Endothelial cell (in vitro differentiated cells): ENCODE measurements around the gene SIRT6. TPM values are rescaled to one million over a fixed set of nuclear protein-coding genes. Genes with fewer than 3 reads are reported as not detected.
A peak's percentile ranks its signal among the peaks of the same experiment; 100 is the strongest.
"Not testable (repeated sequence)": the region's sequence is repeated elsewhere in the genome, so short reads cannot be mapped to it uniquely, and the experiment has no call there.

Source experiments
- DNase-seq: peaks from one replicate; pipeline ENCODE4 v3.0.0; 2021; ENCODE audit warnings: low spot score
- H3K27ac Mint-ChIP-seq: one replicate; pipeline ENCODE4 v1.8.0; 2021; ENCODE audit warnings: mixed read lengths, inconsistent platforms; ENCODE audit not compliant: unreplicated experiment
- H3K27me3 Mint-ChIP-seq: one replicate; pipeline ENCODE4 v1.8.0; 2021; ENCODE audit warnings: mild to moderate bottlenecking, moderate library complexity, mixed read lengths, inconsistent platforms; ENCODE audit not compliant: unreplicated experiment
- H3K36me3 Mint-ChIP-seq: one replicate; pipeline ENCODE4 v1.8.0; 2021; ENCODE audit warnings: mild to moderate bottlenecking, low read depth, mixed read lengths, inconsistent platforms; ENCODE audit not compliant: unreplicated experiment
- H3K4me1 Mint-ChIP-seq: one replicate; pipeline ENCODE4 v1.8.0; 2021; ENCODE audit warnings: mild to moderate bottlenecking, mixed read lengths, inconsistent platforms; ENCODE audit not compliant: unreplicated experiment
- H3K4me3 Mint-ChIP-seq: one replicate; pipeline ENCODE4 v1.8.0; 2021; ENCODE audit warnings: mild to moderate bottlenecking, mixed read lengths, inconsistent platforms; ENCODE audit not compliant: unreplicated experiment
- H3K9me3 Mint-ChIP-seq: one replicate; pipeline ENCODE4 v1.8.0; 2021; ENCODE audit warnings: mixed read lengths, inconsistent platforms; ENCODE audit not compliant: unreplicated experiment
- CTCF ChIP-seq: fragments of 200-600 bp; sonication (generic); IDR thresholded peaks from one replicate; pipeline ENCODE4 v1.5.0; 2021; ENCODE audit warnings: antibody characterized with exemption; ENCODE audit not compliant: unreplicated experiment
- total RNA-seq: library from RNA; stranded (reverse); fragmentation: NEBNext Ultra II Directional; extraction: Animal tissue kit (Norgen Biotek cat#: 25700); gene quantifications from one replicate; pipeline ENCODE4 v1.2.1, GENCODE V29; 2021; ENCODE audit not compliant: unreplicated experiment

Gene SIRT6
- total RNA-seq, 1 donor from 2014 or later, result 24.6 TPM

- DNase-seq, result no peak
- peaks cover 10% of the 10 kb centered on the region for H3K4me1 Mint-ChIP-seq
- H3K27me3 Mint-ChIP-seq, result peaks cover 24% of the 10 kb centered on the region
- no peak overlapping the region for H3K27ac Mint-ChIP-seq
- peaks cover 13% of the 10 kb centered on the region for H3K36me3 Mint-ChIP-seq
- no peak for TF ChIP-seq CTCF
- no peaks in the 10 kb centered on the region for H3K9me3 Mint-ChIP-seq
- no peak overlapping the region for H3K4me3 Mint-ChIP-seq
Observed at GRCh38 chr19:4196587-4197148, 14.3 kb upstream of the SIRT6 start.

GRCh38 chr19:4196009-4196408 lies 13.6 kb upstream of the SIRT6 start:
- no peak overlapping the region for H3K4me3 Mint-ChIP-seq
- H3K4me1 Mint-ChIP-seq, result peaks cover 10% of the 10 kb centered on the region
- TF ChIP-seq CTCF, result no peak
- no peaks in the 10 kb centered on the region for H3K9me3 Mint-ChIP-seq
- H3K36me3 Mint-ChIP-seq, result peaks cover 13% of the 10 kb centered on the region
- no peak for DNase-seq
- H3K27me3 Mint-ChIP-seq, result peaks cover 22% of the 10 kb centered on the region
- no peak overlapping the region for H3K27ac Mint-ChIP-seq

GRCh38 chr19:4194353-4194752 lies 12.0 kb upstream of the SIRT6 start:
- Mint-ChIP-seq H3K9me3 (no peaks in the 10 kb centered on the region), H3K4me1 (peaks cover 10% of the 10 kb centered on the region)

GRCh38 chr19:4192537-4192936 lies 10.2 kb upstream of the SIRT6 start:
- H3K27me3 Mint-ChIP-seq, result peaks cover 12% of the 10 kb centered on the region
- not testable (repeated sequence) for DNase-seq, H3K9me3 Mint-ChIP-seq, H3K27ac Mint-ChIP-seq, H3K4me1 Mint-ChIP-seq, H3K4me3 Mint-ChIP-seq, H3K36me3 Mint-ChIP-seq

More at GRCh38 chr19:4194353-4194752, 12.0 kb upstream of the SIRT6 start:
- Mint-ChIP-seq H3K4me3 (no peak overlapping the region), H3K27ac (peak overlapping the region; percentile 61), H3K36me3 (peaks cover 13% of the 10 kb centered on the region), H3K27me3 (peaks cover 21% of the 10 kb centered on the region)
- no peak for DNase-seq
- no peak for TF ChIP-seq CTCF

- no peak for TF ChIP-seq CTCF
- DNase-seq, result no peak
- Mint-ChIP-seq H3K36me3 (no peaks in the 10 kb centered on the region), H3K27me3 (peaks cover 9% of the 10 kb centered on the region), H3K4me1 (peaks cover 2% of the 10 kb centered on the region), H3K9me3 (no peaks in the 10 kb centered on the region), H3K27ac (peak overlapping the region; percentile 67), H3K4me3 (no peak overlapping the region)
Observed at GRCh38 chr19:4189641-4190040, 7.3 kb upstream of the SIRT6 start.
